GM11168 (cell line): ENCODE data around the gene PKP4.

Experiments
- in situ Hi-C: fragments of 300-500 bp; cut with MboI; formaldehyde crosslinking; loops from one replicate; pipeline ENCODE4 v1.12.0; 2022; ENCODE audit warnings: low sequenced_read_pairs; ENCODE audit not compliant: unreplicated experiment

Gene PKP4

DNA sequence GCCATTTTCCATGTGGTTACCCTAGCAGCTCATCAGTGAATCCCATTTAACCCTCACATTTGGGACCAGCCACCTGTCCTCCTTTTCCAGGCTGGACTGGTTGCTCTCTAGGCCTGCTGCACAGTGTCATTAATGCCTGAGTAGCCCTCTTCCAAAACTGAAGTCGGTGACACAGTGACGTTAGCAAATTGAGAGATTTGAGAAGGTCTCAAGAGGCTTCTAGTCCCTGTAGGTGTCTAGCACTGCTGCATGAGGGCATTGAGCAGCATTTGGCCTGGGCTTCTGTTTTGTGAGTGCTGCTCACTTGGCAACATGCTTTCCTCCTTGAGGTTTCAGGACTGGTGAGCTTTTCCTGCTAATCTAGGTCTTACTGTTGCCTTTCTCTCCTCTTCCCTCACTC lies 36.7 kb downstream of the PKP4 start:
- in situ Hi-C loops = no loop called here

DNA sequence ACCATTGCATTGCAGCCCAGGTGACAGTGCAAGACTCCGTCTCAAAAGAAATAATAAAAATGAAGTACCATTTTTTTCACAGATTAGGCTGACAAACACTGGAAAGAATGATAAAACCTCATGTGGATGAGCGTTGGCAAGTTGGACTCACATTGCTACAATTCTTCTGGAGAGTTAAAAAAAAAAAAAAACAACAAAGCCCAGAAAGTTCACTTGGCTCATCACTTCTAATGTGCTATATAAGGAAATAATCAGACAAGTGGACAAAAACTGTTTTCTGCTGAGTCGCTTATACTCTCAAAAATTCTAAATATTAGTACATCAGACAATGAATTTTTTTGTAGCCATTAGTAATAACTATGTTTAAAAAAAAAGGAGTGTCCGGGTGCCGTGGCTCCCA lies 38.4 kb downstream of the PKP4 start:
- in situ Hi-C loops = no loop called here

DNA sequence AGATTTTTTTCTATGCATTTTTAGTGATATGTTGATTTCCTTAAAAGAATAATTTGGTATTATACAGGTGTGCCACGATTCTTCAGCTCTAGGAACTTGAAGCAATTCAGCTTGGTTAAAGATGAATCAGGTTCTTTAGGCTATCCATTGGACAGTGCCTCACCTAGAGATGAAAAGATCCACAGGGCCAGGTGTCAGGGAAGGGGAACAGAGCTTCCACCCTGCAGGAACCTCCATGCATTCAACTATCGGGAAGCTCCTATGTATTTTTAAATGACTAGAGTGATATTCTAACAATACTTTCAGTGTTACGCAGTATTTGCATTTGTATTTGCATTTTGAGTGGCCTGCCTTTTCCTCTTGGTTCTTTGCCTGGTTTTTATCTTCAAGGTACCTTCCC lies 40.2 kb downstream of the PKP4 start:
- in situ Hi-C loops = no loop called here

DNA sequence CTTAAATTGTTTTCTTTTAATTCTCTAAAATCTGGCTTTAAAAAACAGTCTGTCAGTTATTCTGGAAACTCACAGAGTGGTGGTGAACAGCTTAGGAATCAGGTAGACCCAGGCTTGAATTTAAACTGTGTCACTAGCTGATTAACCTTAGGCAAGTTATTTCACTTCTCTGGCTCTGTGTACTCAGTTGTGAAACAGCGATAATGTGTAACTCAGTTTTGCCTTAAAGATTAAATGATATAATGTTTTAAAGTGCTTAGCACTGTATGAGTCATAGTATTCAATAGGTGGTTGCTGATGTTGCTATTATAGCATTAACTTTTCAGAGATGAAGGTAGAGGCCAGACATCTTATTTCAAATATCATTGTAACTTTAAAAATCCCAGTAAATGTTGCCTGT lies 40.7 kb downstream of the PKP4 start:
- in situ Hi-C loops = no loop called here

DNA sequence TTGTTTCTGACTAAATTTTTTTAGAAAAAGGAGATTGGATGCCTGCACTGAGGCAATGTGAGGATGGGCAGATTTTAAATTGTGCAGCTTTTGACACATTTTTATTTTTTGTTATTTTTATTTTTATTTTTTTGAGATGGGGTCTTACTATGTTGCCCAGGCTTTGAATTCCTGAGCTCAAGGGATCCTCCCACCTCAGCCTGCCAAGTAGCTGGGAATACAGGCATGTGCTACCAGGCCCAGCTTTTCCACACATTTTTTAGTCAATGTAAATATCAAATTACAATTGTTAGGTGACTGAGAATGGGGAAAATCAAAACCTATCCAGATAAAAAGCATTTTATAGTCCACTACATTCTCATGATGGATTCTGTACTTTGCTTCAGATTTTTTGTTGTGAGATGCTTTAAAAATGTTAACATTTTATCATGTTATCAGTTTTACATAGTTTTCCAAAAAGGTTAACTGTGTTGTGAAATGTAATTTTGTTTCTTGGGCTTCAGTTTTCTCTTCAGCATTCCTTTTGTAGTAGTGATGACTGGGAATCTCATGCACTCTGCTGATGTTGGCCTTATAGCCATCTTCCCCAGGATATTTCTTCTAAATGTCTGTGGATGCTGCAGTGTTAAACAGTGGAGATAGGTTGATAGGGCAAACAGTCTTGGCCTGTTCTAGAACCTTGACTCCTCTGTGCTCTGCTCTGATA lies 41.4 kb downstream of the PKP4 start:
- in situ Hi-C loops = no loop called here

DNA sequence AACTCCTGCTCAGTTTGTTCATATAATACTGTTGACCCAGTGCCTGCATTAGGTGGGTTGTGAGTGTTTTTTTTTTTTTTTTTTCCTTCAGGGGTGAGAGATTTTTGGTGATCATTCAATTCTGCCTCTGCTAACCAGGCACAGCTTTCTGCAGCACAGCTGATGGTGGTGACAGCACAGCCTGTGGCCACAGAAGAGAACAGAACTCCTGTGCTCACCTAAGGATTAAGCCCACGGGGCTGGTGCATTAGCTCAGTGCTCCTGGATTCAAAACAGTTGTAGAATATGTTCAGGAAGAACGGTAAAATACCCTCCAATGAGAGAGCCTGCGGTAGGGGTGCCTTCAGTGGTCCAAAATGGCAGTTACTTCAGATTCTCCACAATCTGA lies 42.0 kb downstream of the PKP4 start:
- in situ Hi-C loops = no loop called here

DNA sequence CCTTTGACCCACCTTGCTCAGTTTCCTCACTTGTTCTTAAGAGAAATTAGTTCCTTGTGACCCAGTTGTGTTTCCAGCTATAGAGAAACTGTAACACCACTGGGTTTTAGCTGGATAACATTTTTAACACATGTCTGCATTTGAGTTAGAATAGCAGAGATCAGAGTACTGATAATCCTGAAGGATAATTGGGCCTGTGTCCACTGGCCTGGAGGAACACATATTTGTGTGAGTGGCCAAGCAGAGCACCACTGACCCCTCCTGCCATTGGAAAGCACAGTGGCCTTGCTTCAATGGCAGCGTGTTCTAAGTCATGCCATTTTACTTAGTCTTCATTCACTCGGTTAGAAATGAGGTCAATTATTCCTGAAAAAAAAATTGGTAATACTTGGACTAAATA lies 42.6 kb downstream of the PKP4 start:
- in situ Hi-C loops = no loop called here

DNA sequence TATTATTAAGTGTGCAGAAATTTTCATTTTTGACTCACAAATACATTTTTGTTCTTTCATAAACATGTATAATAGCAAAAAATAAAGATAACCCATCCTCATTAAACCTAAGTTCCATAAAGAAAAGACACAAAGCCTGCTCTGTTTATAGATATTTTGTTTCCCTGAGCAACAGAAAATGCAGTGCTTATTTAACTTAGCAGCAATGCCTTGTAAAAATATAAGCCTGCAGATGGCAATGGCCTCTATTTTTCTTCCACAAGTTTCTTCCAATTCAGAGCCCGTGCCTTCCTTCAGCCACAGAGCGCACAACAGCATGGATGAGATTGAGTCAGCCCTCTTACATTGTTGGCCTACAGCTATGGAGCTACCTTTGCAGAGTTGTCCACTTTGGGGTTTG lies 43.6 kb downstream of the PKP4 start:
- in situ Hi-C loops = no loop called here

DNA sequence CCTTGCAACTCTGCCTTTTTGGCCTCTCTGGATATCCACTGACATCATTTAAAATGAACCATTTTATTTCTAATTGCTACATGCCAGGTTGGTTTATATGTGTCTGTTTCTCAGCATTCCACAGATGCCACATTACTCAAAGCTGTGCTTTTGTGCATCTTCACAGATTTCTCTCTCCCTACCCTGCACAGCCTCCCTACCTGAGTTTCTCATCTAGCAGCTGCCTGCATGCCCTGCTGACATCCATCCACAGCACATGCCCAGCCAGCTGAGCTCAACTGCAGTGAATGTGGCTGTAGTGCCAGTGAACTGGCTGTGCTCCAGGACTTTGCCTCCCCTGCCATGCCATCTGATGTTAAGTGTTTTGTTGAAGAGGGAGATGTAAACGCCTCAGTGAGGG lies 44.5 kb downstream of the PKP4 start:
- in situ Hi-C loops = no loop called here

DNA sequence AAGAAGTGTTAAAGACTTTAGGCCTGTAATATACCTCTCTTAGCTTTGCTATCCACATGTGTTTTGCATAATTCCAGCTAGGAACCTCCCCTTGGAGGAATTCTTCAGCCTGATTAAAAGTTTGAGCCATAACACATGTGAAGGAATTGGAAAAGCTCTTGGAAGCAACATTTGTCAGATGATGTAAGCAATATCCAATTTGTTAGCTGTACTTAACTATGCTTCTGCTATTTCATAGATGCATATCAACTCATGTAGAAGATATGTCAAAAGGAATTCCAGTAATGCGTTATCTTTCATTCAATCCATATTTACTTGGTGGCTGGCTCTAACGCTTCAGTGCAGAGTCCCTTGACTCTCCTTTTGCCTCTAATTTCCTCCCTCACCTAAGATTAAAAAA lies 46.2 kb downstream of the PKP4 start:
- in situ Hi-C loops = no loop called here

DNA sequence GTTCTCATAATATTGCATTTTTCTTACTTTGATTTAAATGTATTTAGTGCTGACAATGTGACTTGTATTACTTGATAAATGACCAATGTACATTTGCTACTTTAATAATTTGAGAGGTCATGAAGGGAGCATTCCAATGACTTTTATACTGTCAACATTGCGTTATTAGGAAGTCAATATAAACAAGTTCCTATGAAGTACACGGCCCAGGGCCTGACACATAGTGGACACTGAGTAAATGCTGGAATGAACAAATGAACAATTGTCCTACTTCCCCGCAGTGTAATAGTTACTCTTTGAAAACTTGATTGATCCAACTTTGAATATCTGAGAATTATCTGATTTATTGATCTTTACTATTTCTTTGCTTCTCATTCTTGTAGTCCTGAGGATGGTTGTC lies 47.3 kb downstream of the PKP4 start:
- in situ Hi-C loops = no loop called here

DNA sequence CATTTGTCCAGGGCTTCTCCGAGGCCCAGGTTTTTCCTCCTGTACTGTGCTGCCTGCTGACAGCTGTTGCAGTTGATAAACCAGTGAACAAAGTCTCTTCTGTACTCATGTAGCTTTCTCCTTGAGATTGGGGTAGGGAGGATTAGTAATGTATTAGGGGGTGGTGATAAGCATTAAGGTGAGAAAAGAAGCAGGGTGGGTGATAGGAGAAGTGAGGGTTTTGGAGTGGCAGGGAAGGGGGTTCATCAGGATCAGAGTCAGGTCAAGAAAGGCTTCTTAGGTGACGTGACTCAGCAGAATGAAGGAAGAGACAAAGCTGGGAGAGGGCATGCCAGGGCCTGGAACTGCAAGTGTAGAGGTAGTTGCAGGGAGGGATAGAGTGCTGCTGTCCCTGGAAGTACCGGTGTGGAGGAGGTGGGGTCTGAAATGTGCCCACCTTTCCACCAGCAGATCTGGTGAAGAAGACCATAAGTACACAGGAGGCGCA lies 48.7 kb downstream of the PKP4 start:
- in situ Hi-C loops = no loop called here

DNA sequence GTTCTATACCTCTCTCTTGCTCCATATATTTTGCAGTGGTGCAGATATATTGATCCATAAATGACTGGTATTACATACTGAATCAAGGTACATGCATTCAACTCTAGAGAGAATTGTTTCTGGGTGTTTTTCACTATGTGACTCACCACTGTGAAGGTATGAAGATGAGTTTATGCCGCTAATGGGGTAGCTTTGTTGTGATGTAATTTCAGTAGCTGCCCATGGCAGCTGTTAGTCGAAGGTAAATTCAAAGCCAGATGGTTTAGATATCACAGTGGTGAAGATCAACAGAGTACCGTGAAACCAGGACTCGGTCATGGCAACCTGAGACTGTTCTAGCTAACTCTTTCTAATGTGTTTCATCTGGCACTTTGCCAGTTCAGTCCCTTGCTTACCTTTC lies 50.4 kb downstream of the PKP4 start:
- in situ Hi-C loops = no loop called here

DNA sequence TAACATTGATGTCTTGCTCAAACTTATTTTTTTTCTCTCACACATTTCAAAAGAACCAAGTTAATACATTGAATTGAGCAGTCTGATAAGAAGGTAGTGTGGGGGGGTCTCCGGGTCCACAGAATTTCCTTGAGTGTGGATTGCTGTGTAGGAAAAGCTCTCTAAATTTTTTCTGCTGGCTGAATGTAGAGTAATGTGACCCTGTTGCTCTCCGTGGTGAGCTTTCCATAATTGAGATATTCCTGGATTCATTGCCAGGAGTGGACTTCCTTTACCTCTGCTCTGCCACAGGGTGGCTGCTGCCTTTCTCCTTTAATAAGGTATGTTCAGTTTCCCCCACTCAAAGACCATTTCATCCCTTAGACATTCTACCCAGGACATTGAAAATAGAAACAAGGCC lies 50.9 kb downstream of the PKP4 start:
- in situ Hi-C loops = no loop called here

DNA sequence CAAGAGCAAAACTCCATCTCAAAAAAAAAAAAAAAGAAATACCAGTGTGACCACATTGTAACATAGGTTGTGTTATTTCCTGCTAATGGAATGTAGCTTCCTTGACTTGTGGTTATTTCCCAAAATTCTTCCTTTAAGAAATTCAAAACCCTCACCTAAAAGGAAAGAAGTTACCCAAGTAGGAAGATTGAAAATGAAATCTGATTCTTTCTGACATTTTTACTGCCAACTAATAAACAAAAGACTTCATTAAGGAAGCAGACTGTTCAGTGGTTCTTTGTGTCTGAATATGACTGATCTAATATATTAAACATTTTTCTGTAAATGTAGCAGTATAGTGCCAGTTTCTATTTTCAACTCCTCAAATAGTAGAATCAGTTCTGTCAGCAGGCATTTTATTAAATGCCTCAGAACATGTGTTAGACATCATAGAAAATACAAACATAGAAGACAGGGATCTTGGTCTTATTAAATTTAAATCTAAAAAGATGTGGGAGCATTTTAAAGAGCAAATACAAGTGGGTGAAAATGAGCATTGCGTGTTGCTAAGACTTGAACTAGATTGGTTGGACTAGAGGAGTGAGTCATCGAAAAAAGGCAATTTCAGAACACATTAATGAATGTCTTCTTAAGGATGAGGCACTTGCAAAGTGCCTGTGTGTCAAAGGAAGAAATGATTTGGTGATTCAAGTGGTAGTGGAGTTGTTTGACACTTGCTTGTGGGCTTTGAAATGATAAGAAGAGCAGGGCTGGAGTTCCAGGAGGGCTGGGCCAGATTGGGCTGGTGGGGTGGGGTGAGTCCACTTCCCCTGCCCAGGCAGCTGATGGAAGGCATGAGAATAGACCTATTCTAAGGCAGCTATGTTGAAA lies 53.4 kb downstream of the PKP4 start:
- in situ Hi-C loops = no loop called here

DNA sequence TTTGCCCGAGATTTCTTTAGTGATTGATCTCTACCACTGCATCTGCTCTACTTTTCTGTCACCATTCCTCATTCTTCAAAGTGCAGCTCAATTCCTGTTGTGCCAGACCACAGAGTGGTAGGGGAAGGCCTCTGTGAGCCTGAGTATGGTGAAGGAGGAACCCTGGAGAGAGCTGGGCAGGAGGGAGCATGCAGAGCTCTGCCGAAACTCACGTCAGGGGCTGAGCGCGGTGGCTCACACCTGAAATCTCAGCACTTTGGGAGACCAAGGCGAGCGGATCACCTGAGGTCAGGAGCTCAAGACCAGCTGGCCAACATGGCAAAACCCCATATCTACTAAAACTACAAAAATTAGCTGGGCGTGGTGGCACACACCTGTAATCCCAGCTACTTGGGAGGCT lies 54.1 kb downstream of the PKP4 start:
- in situ Hi-C loops = no loop called here

DNA sequence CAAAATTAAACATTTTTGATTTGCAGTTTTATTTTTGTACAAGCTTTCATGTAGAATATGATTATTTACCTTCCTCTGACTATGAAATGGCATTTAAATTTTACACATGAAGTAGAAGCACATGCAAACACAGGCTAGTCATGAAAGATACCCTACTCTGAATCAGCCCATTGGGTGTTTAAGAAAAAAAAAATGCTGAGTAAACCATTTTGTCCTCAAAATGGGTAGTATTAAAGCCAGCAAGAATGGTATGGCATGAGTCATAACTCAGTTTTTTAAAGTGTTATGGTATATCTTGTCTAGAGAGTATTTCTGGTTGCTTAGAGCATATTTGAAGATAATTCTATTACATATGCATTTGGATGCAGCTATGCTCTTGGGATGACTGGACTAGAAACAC lies 55.0 kb downstream of the PKP4 start:
- in situ Hi-C loops = no loop called here

DNA sequence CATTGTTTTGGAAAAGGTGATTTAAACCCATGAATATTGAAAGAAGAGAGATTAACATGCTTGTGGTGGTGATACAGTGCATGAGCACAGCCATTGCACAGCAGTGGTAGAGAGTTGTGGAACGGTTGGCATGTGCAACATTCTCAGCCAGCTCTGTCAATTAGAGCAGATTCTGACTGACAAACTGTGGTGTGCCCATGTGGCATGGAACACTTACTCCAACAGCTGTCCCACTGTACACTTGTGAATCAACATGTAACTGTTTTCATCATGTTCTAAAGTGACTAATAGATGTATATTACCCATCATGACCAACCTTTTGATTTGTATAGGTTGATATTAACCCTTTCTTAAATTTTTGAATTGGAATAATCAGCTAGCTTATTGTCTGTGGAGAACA lies 55.6 kb downstream of the PKP4 start:
- in situ Hi-C loops = no loop called here

DNA sequence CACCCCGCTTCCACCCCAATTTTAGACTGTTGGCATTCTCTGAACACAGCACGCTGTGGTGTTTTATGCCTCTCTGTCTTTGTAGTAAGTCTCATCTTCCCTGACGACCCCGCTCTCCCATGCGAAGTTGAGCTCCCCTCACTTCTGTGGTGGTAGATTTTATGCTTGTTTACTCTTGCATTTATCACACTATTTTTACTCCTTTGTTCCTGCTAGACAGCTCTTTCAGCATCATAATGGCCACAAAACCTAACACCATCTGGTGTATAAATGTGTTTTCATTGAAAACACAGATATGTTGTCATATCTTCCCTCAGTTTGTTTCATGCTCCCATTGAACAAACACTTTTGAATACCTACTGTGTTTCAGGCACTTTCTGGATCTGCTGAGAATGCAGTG lies 57.1 kb downstream of the PKP4 start:
- in situ Hi-C loops = no loop called here

DNA sequence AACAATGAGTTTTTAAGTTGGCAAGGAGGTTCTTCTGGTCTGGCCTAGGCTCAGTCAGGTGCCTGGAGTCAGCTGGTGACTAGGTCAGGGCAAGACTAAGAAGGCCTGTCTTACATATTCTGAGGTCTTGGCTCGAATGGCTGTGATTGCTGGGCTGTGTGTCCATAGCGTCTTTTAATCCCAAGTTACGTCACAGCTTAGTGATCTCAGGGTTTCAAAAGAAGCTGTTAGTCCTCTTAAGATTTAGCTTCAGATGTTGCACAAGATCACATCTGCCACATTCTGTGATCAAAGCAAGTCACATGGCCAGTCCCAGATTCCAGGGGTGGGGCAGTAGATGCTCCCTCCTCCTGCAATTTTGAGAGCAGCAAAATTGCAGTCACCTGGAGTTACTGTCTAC lies 61.3 kb downstream of the PKP4 start:
- in situ Hi-C loops = no loop called here

DNA sequence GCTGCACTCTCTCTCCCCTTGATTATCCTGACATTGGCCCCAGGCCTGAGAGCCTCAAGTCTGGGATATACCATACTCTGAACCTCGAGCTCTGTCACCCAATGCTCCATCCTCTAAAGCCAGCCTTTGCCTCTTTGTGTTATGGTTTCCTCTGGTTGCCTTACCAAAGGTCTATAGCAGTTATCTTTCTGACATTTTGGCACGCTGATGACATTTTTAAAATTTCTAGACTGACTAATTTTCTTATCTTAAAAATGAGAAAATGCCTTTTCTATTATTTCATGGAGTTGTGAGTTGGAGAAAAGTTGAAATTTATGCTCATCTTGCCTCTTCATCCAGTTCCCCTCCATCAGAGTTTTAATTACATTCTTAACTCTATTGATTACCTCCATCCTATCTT lies 62.7 kb downstream of the PKP4 start:
- in situ Hi-C loops = no loop called here
